Ecto neural progenitor cell (in vitro differentiated cells): Measurements from ENCODE around the gene RGS21.
"Not testable (repeated sequence)": the region's sequence is repeated elsewhere in the genome, so short reads cannot be mapped to it uniquely, and the experiment has no call there.

Experiments
- DNase-seq: peaks from one replicate; pipeline ENCODE4 v3.0.0-alpha.2; 2018; ENCODE audit warnings: low spot score

RGS21 gene, protein sequence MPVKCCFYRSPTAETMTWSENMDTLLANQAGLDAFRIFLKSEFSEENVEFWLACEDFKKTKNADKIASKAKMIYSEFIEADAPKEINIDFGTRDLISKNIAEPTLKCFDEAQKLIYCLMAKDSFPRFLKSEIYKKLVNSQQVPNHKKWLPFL

DNA sequence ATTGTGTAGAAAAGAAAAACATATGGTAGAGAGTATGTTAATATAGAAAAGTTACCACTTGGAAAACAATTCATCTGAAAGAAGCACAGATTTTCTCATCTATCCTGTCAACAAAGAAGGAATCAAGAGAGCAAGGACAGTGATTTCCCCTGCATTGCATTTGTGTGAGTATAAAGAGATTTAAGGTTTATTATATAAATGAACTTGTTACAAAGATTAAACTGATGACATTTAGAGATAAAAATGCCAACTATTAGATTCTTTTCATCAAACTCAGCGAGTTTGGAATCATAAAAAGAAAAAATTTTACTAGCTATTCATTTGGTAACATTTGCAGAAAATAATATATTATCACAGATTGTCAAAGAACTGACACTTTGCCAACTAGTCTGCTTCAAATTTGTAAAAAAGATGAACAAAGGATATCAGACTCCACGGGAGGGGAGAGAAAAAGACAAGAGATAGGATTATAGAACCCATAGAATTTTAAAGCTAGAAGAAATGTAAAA lies at the start of gene RGS21:
Gene RGS21 (plus strand): TSS at position 51 of the 509 bp plus-strand sequence. CDS start 26,045 bp downstream, outside the sequence.
- no peak for DNase-seq

- no peak for DNase-seq
Observed at GRCh38 chr1:192268468-192269052, 48.2 kb upstream of the RGS21 start.

DNA sequence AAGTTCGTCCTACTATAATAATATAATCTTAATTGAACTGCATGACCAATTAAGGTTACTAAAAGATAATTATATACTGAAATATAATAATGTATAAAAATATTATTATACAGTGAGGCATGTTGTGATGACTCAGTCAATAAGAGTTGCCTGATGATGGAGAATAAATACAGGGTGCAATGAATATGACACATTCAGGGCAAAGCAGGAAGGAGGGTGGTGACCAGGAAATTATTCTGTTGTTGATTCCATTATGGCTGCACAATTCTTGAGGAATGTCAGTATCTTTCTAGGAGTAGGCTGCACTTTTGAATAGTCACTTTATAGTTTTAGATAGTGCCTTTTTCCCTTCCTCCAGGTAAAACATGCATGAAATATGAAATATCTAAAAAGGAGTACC lies 46.4 kb upstream of the RGS21 start:
- DNase-seq: no peak

DNA sequence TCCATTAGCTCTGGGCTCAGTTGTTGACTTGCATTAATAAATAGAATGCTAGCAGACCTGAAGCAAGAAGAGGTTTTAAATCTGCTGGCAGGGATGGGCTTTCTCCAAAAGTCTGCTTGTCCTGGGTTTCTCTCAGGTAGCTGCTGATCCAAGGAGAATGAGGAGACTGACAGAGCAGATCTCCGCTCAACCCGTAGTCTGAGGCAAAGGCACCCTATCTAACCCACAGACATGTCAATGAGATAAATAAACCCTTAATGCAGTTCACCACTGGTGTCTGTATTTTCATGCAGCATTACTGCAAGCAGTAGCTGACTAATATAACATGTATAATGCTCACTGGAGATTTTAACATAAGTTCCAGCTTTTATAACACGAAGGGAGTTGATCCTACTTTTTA lies 44.1 kb upstream of the RGS21 start:
- DNase-seq: no peak

GRCh38 chr1:192274588-192274987 lies 42.2 kb upstream of the RGS21 start:
- DNase-seq: no peak

- DNase-seq: no peak
Observed at GRCh38 chr1:192277635-192278034, 39.2 kb upstream of the RGS21 start.

GRCh38 chr1:192284927-192285326 lies 31.9 kb upstream of the RGS21 start:
- no peak for DNase-seq

- DNase-seq: no peak
Observed at GRCh38 chr1:192303029-192303428, 13.8 kb upstream of the RGS21 start.

GRCh38 chr1:192308314-192308713 lies 8.5 kb upstream of the RGS21 start:
- not testable (repeated sequence) for DNase-seq

DNA sequence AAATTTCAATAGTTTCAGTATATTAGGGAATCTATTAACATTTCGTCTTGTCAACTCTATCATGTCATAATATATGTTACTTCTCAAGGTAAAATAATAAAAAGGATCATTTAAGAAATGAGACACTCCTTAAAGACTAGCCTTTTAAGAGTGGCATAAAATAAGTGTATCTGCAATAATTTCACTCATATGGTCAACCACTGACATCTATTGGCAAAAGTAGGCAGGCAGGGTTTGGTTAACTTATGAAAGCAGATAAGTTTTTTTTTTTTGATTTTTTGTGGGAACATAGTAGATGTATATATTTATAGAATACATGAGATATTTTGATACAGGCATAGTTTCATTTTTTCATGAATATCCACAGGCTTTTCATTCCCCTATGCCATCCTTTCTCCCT lies 5.5 kb upstream of the RGS21 start:
- no peak for DNase-seq

DNA sequence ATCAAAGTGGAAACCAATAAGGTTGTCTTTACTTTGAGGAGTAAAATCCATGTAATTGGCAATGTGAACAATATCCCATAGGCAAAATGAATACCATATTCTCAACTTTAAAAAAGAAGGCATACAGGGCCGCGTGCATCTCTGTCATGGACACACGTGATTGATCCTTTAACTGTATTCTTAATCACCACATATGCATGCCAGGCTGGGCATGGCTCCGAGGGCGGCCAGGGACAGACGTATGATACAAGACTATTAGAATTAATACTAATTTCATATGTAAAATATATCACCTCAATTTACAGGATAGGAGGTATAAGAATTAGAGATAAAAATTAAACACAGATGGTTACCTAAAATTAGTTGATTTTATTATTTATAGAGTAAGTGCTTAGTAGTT lies 11.2 kb downstream of the RGS21 start:
- no peak for DNase-seq

- no peak for DNase-seq
Observed at GRCh38 chr1:192342842-192343241, 26.1 kb downstream of the RGS21 start.

DNA sequence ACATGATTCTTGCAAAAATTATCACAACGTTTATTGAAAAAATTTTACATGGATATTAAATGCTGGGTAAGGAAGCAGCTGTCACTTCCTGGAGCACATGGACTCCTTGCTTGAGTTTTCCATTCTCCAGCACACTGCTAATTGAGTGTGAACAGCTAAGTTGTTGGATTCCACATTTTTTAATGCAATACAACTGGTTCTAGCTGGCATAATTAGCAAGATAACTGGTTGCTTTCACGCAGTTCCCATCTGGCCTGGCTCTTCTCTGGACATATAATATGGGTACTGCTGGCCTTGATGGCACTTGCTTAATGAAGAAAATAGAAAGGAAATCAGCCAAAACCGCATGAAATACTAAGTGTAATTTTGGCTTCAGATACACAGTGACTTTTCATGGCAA lies 26.6 kb downstream of the RGS21 start:
- DNase-seq: no peak

DNA sequence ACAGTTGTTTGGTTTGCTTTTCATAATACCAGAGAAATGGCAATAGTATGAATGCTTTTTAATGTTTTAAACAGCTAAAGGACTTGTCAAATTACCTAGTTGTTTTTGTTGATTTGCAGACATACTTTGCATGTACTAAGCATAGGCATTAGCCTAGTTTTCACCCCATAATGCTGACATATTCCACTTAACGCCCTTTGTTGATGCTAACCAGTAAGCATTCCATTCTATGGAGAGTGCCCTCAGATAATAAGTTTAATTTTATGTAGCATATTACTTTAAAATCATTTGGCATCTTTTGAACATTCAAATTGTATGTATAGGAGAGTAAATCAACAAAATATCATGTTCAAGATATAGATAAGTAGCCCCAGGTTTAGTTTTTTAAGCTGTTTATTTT lies 32.5 kb downstream of the RGS21 start:
- DNase-seq: no peak

DNA sequence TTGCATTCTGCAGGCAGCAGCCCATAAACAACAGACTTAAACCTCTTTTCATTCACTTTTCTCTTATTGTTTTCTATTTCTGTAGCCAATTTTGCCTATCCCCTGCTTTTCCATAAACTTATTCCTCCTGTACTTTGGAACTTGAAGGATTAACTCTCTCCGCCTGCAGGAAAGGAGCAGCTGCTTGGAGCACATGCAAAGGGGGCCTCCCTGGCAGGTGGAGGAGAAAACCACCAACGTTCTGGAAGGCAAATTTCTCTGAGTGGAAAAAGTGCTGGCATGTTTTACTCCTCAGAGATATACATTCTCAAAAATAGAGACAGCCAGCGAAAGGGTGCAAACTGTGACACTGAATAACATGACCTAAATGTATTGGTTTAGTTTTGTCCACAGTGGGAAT lies 33.6 kb downstream of the RGS21 start:
- peak; percentile 31 for DNase-seq

GRCh38 chr1:192351550-192351949 lies 34.8 kb downstream of the RGS21 start:
- DNase-seq: no peak

- DNase-seq: no peak
Observed at GRCh38 chr1:192357924-192358323, 41.1 kb downstream of the RGS21 start.

GRCh38 chr1:192358402-192358801 lies 41.6 kb downstream of the RGS21 start:
- no peak for DNase-seq

DNA sequence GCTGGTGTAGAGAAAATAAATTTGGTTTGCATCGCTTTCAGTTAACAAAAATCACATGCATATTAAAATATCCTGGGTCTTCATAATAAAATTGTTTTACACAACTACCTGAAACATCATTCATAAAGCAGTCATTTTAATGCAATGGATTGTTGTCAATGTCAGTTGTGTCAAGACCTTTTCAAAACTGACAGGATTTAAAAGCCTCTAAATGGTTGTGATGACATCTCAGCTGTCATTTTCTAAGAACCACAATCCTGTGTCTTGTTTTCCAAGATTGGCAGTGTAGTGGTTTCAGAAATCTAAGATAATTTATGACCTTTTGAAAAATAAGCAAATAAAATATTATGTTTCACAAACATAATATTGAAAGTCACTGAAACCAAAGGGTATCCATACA lies 42.0 kb downstream of the RGS21 start:
- no peak for DNase-seq

DNA sequence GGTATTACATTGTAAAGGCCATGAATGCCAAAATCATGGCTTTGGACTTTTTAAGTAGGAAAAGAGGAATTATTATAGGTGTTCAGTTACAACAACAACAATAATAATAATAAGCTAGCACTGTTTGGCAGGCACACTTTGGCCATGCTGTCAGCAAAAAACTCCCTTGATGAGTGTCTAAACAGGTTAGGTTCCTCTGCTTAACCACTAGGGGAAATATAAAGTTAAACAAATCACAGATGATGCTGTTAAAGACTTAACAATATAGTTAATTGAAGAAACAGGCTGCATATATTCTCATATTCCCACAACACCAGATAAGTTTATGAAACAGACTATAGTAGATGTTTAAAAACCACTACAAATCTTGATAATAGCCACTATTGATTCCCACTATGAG lies 46.4 kb downstream of the RGS21 start:
- DNase-seq: no peak

GRCh38 chr1:192367436-192367835 lies 50.6 kb downstream of the RGS21 start:
- DNase-seq: no peak

GRCh38 chr1:192375306-192375705 lies 58.5 kb downstream of the RGS21 start:
- no peak for DNase-seq

DNA sequence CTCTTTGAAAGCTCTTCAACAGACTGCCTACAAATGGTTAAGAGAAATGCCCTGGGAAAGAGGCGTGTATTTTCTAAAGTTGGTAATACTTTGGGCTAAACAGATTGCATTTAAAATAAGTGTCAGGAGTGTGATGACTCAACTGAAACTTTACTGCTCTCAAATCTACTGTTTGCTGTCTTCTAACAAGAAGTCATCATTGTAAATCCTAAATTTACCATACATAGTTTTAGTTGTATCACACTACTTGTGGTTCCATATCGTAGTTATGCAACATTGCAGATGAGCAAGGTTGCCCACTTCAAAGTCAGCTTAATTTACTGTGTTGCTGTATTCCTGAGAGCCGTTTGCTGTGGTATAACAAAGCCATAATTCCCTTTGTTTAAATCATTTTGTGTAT lies 59.6 kb downstream of the RGS21 start:
- DNase-seq: no peak

DNA sequence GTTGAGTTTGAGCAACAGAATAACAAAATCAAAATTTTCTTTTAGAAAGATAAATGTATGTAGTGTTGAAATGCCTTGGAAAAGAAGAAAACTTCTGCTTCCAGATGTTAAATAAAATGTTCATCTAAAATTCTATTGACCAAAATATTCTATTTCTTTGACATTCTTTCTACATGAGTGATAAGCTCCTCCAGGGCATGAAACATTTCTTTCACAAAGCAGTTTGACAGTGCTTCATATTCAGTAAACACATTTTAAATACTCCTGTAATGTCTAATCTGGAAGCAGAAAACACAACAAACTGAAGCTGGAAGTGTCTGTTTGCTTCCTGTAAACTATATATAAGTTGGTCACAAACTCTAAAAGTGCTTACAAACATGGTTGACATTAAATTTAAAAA lies 61.5 kb downstream of the RGS21 start:
- no peak for DNase-seq
